Activated CD8-positive, alpha-beta T cell treated with anti-CD3 and anti-CD28 coated beads for 36 hours (primary cell): ENCODE measurements around the gene SP6. TPM values are rescaled to one million over a fixed set of nuclear protein-coding genes. Genes with fewer than 3 reads are reported as not detected.

ENCODE experiments used
- ATAC-seq: fragments of 200-7000 bp; cut with Tn5 transposase; one replicate; pipeline ENCODE4 v1.10.0; 2021; ENCODE audit warnings: mild to moderate bottlenecking, moderate library complexity
- CTCF ChIA-PET: fragments of 350-600 bp; sonication (Branson Sonifier 250); formaldehyde crosslinking; loops from one replicate; lab custom pipeline; 2021; ENCODE audit warnings: antibody characterized with exemption; lab: Charles Lee
- POLR2A ChIA-PET: fragments of 350-600 bp; sonication (Branson Sonifier 250); formaldehyde crosslinking; loops from one replicate; lab custom pipeline; 2021; ENCODE audit warnings: antibody characterized with exemption; lab: Charles Lee
- DNase-seq: peaks from one replicate; pipeline ENCODE4 v3.0.0-alpha.2; 2020
- H3K27ac Mint-ChIP-seq: one replicate; pipeline ENCODE4 v1.8.0; 2021; ENCODE audit warnings: mild to moderate bottlenecking, mixed read lengths
- H3K27me3 Mint-ChIP-seq: one replicate; pipeline ENCODE4 v1.8.0; 2021; ENCODE audit warnings: mixed read lengths
- H3K36me3 Mint-ChIP-seq: one replicate; pipeline ENCODE4 v1.8.0; 2021; ENCODE audit warnings: low read depth, mixed read lengths
- H3K4me1 Mint-ChIP-seq: one replicate; pipeline ENCODE4 v1.8.0; 2021; ENCODE audit warnings: low read depth, mixed read lengths
- H3K4me3 Mint-ChIP-seq: one replicate; pipeline ENCODE4 v1.8.0; 2021; ENCODE audit warnings: mild to moderate bottlenecking, moderate library complexity, mixed read lengths
- H3K9me3 Mint-ChIP-seq: one replicate; pipeline ENCODE4 v1.8.0; 2021; ENCODE audit warnings: mixed read lengths
- intact Hi-C: fragments of 100-400 bp; cut with micrococcal nuclease; formaldehyde crosslinking; loops from one replicate; pipeline ENCODE4 v1.10.0; 2022
- total RNA-seq, 2 experiments: library from RNA; stranded (reverse); gene quantifications; one replicate each; pipeline ENCODE4 v1.2.3, GENCODE V29; 2021
- TF ChIP-seq, protein P1 (sequence below): fragments of 200-600 bp; IDR thresholded peaks from one replicate; pipeline ENCODE4 v1.8.0; 2022; ENCODE audit warnings: antibody characterized with exemption, mild to moderate bottlenecking

SP6 gene
- total RNA-seq, 2 experiments from 2014 or later = 0.13 to 0.18 TPM

DNA sequence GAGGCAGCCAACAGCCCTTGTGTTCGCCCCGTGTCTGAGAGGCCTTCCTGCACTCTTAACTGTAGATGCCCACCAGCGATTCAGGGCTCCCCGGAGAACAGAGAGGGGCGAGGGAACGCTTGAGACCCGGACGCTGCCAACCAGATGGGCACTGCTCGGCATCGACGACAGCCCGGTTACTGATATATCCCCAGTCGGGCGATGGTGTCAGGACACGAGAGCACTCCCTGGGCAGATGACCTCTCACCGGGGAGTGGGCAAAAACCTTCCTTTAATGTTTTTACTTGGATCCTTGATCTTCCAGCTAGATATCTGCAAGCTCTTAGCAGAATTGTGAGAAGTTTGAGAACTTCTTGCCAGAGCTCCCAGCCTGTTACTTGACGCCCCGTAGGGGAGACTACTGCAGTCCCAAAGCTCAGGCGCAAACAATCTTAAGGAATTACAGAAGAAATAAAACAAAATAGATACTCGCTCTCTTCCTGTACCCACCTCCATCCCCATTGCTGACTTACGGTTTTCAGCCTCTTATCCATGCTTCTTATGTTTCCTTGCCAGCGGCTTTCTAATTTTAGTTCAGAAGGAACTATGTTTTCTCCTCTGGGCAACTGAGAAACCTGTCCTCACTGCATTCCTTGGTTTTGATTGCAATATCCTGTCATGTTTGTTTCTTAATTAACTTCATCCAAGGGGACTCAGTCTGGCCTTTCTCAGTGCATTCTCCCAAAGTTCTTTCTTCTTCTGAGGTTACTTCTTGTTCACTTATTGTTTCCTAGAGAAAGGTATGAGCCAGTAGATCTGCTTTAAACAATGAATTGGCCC is 45.9 kb upstream of the SP6 start:
- no peaks in the 10 kb centered on the region for H3K9me3 Mint-ChIP-seq
- TF ChIP-seq, protein P1, sequence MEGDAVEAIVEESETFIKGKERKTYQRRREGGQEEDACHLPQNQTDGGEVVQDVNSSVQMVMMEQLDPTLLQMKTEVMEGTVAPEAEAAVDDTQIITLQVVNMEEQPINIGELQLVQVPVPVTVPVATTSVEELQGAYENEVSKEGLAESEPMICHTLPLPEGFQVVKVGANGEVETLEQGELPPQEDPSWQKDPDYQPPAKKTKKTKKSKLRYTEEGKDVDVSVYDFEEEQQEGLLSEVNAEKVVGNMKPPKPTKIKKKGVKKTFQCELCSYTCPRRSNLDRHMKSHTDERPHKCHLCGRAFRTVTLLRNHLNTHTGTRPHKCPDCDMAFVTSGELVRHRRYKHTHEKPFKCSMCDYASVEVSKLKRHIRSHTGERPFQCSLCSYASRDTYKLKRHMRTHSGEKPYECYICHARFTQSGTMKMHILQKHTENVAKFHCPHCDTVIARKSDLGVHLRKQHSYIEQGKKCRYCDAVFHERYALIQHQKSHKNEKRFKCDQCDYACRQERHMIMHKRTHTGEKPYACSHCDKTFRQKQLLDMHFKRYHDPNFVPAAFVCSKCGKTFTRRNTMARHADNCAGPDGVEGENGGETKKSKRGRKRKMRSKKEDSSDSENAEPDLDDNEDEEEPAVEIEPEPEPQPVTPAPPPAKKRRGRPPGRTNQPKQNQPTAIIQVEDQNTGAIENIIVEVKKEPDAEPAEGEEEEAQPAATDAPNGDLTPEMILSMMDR = no peak
- ATAC-seq = no peak
- peak overlapping the region; percentile 95 for H3K4me3 Mint-ChIP-seq
- H3K27me3 Mint-ChIP-seq = no peaks in the 10 kb centered on the region
- POLR2A ChIA-PET = interaction anchor here (0.7 kb wide), 1 partner anchor 9 kb away, joined by 3 read pairs; no protein-coding TSS in a partner anchor
- peaks cover 2% of the 10 kb centered on the region for H3K36me3 Mint-ChIP-seq
- CTCF ChIA-PET = interaction anchor here (0.7 to 1.1 kb wide), 3 partner anchors 50 to 73 kb away, joined by 3 read pairs; no protein-coding TSS in a partner anchor
- intact Hi-C loops = no loop called here
- peak overlapping the region; percentile 90 for H3K27ac Mint-ChIP-seq
- DNase-seq = no peak
- H3K4me1 Mint-ChIP-seq = peaks cover 42% of the 10 kb centered on the region

DNA sequence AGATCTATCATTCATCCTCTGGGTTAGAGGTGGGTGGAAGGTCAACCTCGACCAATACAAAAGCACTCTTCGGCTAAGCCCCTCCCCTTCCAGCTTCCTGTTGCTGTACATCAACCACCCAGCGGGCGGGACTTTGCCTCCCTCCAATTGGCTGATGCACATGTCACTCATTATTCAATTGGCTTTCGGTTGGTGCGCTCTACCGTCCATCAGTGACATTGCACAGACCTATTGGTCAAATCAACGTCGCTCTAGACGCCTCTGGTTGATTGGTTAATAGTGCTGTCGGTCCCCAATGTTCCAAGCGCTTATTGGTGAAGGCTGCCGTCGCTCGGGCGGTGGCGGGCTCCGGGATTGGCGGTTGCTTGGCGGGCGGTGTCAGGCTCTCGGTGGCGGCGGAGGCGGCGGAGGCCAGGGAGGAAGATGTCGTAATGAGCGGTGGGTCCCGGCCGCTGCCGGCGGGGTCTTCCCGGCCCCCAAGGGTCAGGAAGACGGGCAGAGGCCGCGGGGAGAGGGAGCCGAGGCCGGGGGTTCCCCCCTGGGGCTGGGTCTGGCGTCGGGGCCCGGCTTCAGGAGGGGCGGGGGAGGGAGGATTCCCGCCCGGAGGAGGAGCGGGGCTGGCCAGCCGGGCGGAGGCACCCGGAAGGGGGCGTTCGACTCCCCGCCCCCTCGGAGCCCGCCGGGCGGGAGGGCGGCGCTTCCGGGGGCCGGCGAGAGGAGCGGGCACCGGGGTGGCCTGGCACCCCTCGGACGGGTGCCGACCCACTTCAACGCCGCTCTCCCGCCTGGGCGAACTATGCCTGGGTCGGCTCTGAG is 45.1 kb upstream of the SP6 start, which contains the start of gene SP2:
Gene SP2 (plus strand): TSS at position 381 of the 816 bp plus-strand sequence. CDS start 51 bp downstream, at position 432.
- intact Hi-C loops = no loop called here
- no peaks in the 10 kb centered on the region for H3K27me3 Mint-ChIP-seq
- H3K4me3 Mint-ChIP-seq = peak within 1 kb of the TSS; percentile 95
- H3K9me3 Mint-ChIP-seq = no peaks in the 10 kb centered on the region
- peaks cover 2% of the 10 kb centered on the region for H3K36me3 Mint-ChIP-seq
- peak within 1 kb of the TSS; percentile 96 for H3K27ac Mint-ChIP-seq
- DNase-seq = peak; percentile 100
- ChIA-PET POLR2A (interaction anchor here (0.6 to 1.7 kb wide), 23 partner anchors 9 to 151 kb away, joined by 3 to 15 read pairs (median 4); partner anchors contain the start of genes CDK5RAP3, LRRC46, MRPL10 and PNPO), CTCF (interaction anchor here (0.8 to 18.8 kb wide), 10 partner anchors 45 to 165 kb away, joined by 3 to 586 read pairs (median 3); partner anchors contain the start of genes CDK5RAP3, LRRC46, MRPL10 and OSBPL7)
- TF ChIP-seq, protein P1 = no peak
- peaks cover 46% of the 10 kb centered on the region for H3K4me1 Mint-ChIP-seq
- peak; percentile 91 for ATAC-seq

DNA sequence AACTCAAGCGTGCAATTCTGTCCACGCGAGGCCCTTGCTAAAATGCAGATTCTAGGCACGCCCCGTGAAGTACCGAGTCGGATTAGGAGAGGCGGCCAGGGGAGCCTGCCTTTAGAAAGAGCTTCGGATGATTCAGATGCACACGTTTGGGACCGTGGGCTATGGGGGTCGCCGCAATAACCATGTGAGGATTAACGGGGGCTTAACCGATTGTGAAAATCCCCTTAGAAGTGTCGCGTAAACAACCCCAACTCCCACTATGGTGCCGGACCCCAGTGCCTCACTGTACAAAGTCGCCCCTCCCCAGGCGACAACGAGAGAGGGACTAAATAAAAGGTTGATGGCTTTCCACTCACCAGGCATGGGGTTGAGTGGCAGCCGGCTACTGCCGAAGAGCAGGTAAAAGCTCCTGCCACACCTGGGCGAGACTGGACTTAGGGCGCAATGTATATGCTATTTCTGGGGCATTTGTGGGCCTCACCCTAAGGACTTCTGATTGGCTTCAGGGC is 44.4 kb upstream of the SP6 start:
- ChIA-PET CTCF (interaction anchor here (0.8 to 18.8 kb wide), 9 partner anchors 46 to 164 kb away, joined by 3 to 586 read pairs (median 3); partner anchors contain the start of genes CDK5RAP3, LRRC46, MRPL10 and OSBPL7), POLR2A (interaction anchor here (0.6 to 1.7 kb wide), 24 partner anchors 9 to 152 kb away, joined by 3 to 15 read pairs (median 4); partner anchors contain the start of genes CDK5RAP3, LRRC46, MRPL10 and PNPO)
- ATAC-seq = peak; percentile 0
- Mint-ChIP-seq H3K4me3 (peak overlapping the region; percentile 95), H3K27ac (peak overlapping the region; percentile 96), H3K4me1 (peaks cover 46% of the 10 kb centered on the region), H3K27me3 (no peaks in the 10 kb centered on the region), H3K9me3 (no peaks in the 10 kb centered on the region), H3K36me3 (peaks cover 2% of the 10 kb centered on the region)
- TF ChIP-seq, protein P1 = no peak
- intact Hi-C loops = no loop called here
- peak; percentile 61 for DNase-seq

DNA sequence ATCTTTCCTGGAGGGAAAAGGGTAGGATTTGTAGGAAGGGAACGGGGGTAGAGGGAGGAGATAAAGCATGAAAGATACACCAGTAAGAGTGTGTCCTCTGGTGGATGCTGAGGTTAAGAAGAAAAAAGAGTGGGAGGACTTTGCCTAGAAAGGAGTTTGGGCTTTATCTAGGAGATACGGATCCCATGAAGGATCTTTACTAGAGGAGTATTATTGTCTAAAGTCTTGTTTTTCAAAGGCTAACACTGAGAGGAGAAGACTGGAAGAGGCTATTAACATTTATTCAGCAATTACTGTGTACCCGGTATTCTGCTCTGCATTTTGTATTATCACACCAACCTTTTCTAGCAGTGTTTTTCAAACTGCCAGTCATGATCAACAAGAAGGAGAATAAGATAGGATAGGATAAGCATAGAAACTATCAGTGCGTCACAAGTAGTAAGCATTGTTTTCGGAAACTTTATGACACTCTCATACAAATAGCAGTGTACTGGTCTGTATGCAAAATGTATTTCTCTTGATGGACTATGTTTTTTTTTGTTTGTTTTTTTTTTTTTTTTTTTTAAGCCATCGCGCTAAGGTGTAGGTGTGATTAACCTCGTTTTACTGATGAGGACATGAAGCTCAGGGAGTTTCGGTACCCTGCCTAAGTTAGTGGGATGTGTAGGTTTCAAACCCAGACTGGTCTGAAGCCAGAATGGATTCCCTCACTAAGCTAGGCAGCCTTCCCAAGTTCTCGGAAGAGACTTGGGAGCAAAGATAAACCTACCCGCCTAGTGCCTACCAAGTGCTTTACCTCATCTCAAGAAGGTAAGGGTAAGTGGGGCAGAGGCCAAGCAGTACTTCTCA is 43.8 kb upstream of the SP6 start:
- ATAC-seq = no peak
- peaks cover 2% of the 10 kb centered on the region for H3K36me3 Mint-ChIP-seq
- no peaks in the 10 kb centered on the region for H3K9me3 Mint-ChIP-seq
- peaks cover 42% of the 10 kb centered on the region for H3K4me1 Mint-ChIP-seq
- ChIA-PET CTCF (interaction anchor here (0.8 to 18.8 kb wide), 9 partner anchors 46 to 163 kb away, joined by 3 to 586 read pairs (median 3); partner anchors contain the start of genes CDK5RAP3, LRRC46, MRPL10 and OSBPL7), POLR2A (interaction anchor here (0.8 to 1.8 kb wide), 21 partner anchors 15 to 153 kb away, joined by 3 to 15 read pairs (median 4); partner anchors contain the start of genes CDK5RAP3, LRRC46, MRPL10 and PNPO)
- peak overlapping the region; percentile 96 for H3K27ac Mint-ChIP-seq
- intact Hi-C loops = no loop called here
- H3K4me3 Mint-ChIP-seq = peak overlapping the region; percentile 95
- no peaks in the 10 kb centered on the region for H3K27me3 Mint-ChIP-seq
- DNase-seq = no peak
- TF ChIP-seq, protein P1 = no peak
